ENCODE measurements around the gene IL34.

DNA sequence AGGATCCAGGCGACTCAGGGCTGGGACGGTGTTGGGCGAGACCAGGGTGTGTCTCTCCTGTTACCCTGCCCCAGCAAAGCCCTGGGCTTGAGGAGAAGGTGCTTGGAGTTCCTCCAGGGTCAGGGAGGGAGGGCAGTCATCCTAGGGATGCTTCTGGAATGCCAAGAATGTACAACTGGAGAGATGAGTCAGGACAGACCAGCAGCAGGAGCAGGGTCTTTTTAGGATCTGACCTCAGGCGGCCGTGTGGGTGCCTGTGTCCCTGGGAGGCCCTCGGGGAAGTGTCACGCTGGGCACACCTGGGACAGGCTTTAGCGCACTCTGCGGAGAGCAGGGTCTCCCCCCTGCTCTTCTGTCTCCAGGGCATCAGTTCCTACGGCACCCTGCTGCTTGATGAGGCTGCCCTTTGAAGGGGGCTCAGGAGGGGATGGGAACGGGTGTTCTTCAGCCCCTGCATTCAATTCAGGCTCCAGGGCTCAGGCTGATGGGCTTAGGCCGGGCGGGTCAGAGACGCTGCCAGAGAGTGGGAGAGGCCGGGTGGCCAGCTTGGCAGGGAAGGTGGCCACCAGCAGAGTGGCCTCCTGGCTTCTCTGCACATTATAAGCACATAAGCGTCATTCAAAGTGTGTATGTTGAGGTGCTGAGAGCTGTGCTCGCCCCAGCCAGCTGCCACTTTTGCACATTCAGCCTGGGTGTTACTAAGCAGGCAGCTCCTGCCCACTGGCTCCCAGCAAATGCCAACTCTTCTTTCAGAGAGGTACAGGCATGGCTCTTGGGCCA lies 47.9 kb downstream of the IL34 start:
- TF ChIP-seq EZH2 (IDR thresholded peaks at IDR 0.05) (no peak), POLR2AphosphoS5 (IDR thresholded peaks at IDR 0.05; ENCODE audit: borderline replicate concordance, low read depth, low read length) (no peak)
